HG03039 (cell line): ENCODE results near the gene PCP4.

ENCODE experiments used
- ATAC-seq: cut with Tn5 transposase; IDR thresholded peaks from one replicate; pipeline ENCODE4 v1.9.1; 2021; ENCODE audit warnings: mild to moderate bottlenecking, moderate library complexity; ENCODE audit not compliant: unreplicated experiment

Gene PCP4

GRCh38 chr21:39915881-39916280 lies 48.6 kb downstream of the PCP4 start:
- no peak for ATAC-seq

- no peak for ATAC-seq
Measured at GRCh38 chr21:39918558-39918957, 51.3 kb downstream of the PCP4 start.

GRCh38 chr21:39923476-39923875 lies 56.2 kb downstream of the PCP4 start:
- no peak for ATAC-seq

- ATAC-seq, result no peak
Measured at GRCh38 chr21:39924577-39925308, 57.5 kb downstream of the PCP4 start.

GRCh38 chr21:39927304-39927886 lies 60.2 kb downstream of the PCP4 start:
- no peak for ATAC-seq

GRCh38 chr21:39932335-39932734 lies 65.1 kb downstream of the PCP4 start:
- no peak for ATAC-seq

GRCh38 chr21:39934895-39935294 lies 67.7 kb downstream of the PCP4 start:
- no peak for ATAC-seq

GRCh38 chr21:39935716-39936115 lies 68.5 kb downstream of the PCP4 start:
- no peak for ATAC-seq

- no peak for ATAC-seq
Measured at GRCh38 chr21:39938086-39938625, 70.9 kb downstream of the PCP4 start.

GRCh38 chr21:39946199-39946598 lies 79.0 kb downstream of the PCP4 start:
- no peak for ATAC-seq

GRCh38 chr21:39947031-39947430 lies 79.8 kb downstream of the PCP4 start:
- no peak for ATAC-seq

GRCh38 chr21:39951183-39952101 lies 84.2 kb downstream of the PCP4 start:
- ATAC-seq, result no peak

GRCh38 chr21:39952265-39952664 lies 85.0 kb downstream of the PCP4 start:
- no peak for ATAC-seq

GRCh38 chr21:39954570-39954969 lies 87.3 kb downstream of the PCP4 start:
- no peak for ATAC-seq

- no peak for ATAC-seq
Measured at GRCh38 chr21:39955326-39955725, 88.1 kb downstream of the PCP4 start.

GRCh38 chr21:39956586-39956985 lies 89.3 kb downstream of the PCP4 start:
- ATAC-seq, result no peak

- ATAC-seq, result no peak
Measured at GRCh38 chr21:39958731-39959130, 91.5 kb downstream of the PCP4 start.

- no peak for ATAC-seq
Measured at GRCh38 chr21:39961251-39961650, 94.0 kb downstream of the PCP4 start.

- ATAC-seq, result no peak
Measured at GRCh38 chr21:39965026-39965425, 97.8 kb downstream of the PCP4 start.

- no peak for ATAC-seq
Measured at GRCh38 chr21:39966786-39967185, 99.5 kb downstream of the PCP4 start.

- ATAC-seq, result no peak
Measured at GRCh38 chr21:39968010-39968409, 100.8 kb downstream of the PCP4 start.
